ENCODE measurements around the gene LIPC.

LIPC gene

GRCh38 chr15:58555162-58556027, 123.6 kb downstream of the LIPC start:
- TF ChIP-seq, protein P1, sequence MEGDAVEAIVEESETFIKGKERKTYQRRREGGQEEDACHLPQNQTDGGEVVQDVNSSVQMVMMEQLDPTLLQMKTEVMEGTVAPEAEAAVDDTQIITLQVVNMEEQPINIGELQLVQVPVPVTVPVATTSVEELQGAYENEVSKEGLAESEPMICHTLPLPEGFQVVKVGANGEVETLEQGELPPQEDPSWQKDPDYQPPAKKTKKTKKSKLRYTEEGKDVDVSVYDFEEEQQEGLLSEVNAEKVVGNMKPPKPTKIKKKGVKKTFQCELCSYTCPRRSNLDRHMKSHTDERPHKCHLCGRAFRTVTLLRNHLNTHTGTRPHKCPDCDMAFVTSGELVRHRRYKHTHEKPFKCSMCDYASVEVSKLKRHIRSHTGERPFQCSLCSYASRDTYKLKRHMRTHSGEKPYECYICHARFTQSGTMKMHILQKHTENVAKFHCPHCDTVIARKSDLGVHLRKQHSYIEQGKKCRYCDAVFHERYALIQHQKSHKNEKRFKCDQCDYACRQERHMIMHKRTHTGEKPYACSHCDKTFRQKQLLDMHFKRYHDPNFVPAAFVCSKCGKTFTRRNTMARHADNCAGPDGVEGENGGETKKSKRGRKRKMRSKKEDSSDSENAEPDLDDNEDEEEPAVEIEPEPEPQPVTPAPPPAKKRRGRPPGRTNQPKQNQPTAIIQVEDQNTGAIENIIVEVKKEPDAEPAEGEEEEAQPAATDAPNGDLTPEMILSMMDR (IDR thresholded peaks at IDR 0.05; ENCODE audit: control insufficient read depth, insufficient read depth, low read depth, low read length, missing control alignments), result no peak
- no peak overlapping the region for H3K4me3 ChIP-seq (ENCODE audit: control insufficient read depth, low read depth, low read length)
- DNase-seq (ENCODE audit: low read depth), result no peak

DNA sequence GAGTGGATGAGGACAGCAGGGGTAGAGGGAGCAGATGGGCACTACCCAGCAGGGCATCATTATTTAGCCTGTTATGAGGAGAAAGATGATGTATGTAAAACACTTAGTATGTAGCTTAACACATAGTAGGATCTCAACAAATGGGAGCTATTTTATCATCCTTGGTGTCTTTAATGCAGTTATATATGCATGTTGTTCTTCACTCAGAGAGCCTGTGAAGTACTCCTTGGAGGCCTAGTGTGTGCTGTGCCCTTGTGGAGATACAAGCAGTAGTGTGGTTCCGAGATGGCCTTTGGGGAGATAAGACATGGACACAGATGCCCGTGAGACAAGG, 124.2 kb downstream of the LIPC start:
- no peak overlapping the region for H3K4me3 ChIP-seq (ENCODE audit: control insufficient read depth, low read depth, low read length)
- DNase-seq (ENCODE audit: low read depth), result no peak

GRCh38 chr15:58556541-58556940, 124.8 kb downstream of the LIPC start:
- DNase-seq (ENCODE audit: low read depth), result no peak
- H3K4me3 ChIP-seq (ENCODE audit: control insufficient read depth, low read depth, low read length), result no peak overlapping the region
- TF ChIP-seq, protein P1 (IDR thresholded peaks at IDR 0.05; ENCODE audit: control insufficient read depth, insufficient read depth, low read depth, low read length, missing control alignments), result no peak

More for the DNA sequence above, 124.2 kb downstream of the LIPC start:
- TF ChIP-seq, protein P1 (IDR thresholded peaks at IDR 0.05; ENCODE audit: control insufficient read depth, insufficient read depth, low read depth, low read length, missing control alignments), result no peak

- DNase-seq (ENCODE audit: low read depth), result no peak
- H3K4me3 ChIP-seq (ENCODE audit: control insufficient read depth, low read depth, low read length), result no peak overlapping the region
- TF ChIP-seq, protein P1 (IDR thresholded peaks at IDR 0.05; ENCODE audit: control insufficient read depth, insufficient read depth, low read depth, low read length, missing control alignments), result no peak
These were observed 127.0 kb downstream of the LIPC start for GRCh38 chr15:58558777-58559176.

GRCh38 chr15:58559904-58560588, 128.3 kb downstream of the LIPC start:
- TF ChIP-seq, protein P1 (IDR thresholded peaks at IDR 0.05; ENCODE audit: control insufficient read depth, insufficient read depth, low read depth, low read length, missing control alignments), result no peak
- no peak overlapping the region for H3K4me3 ChIP-seq (ENCODE audit: control insufficient read depth, low read depth, low read length)
- no peak for DNase-seq (ENCODE audit: low read depth)

GRCh38 chr15:58561321-58561720, 129.5 kb downstream of the LIPC start:
- TF ChIP-seq, protein P1 (IDR thresholded peaks at IDR 0.05; ENCODE audit: control insufficient read depth, insufficient read depth, low read depth, low read length, missing control alignments), result no peak

More at GRCh38 chr15:58561321-58561720, 129.5 kb downstream of the LIPC start:
- no peak overlapping the region for H3K4me3 ChIP-seq (ENCODE audit: control insufficient read depth, low read depth, low read length)
- DNase-seq (ENCODE audit: low read depth), result no peak

Data from AG09309 (cell line).